Fibroblast of lung (primary cell): ENCODE results near the gene COLEC11. TPM values are rescaled to one million over a fixed set of nuclear protein-coding genes. Genes with fewer than 3 reads are reported as not detected.

Experiments
- DNase-seq, 2 donors: peaks; one replicate each; pipeline versions ENCODE4 v3.0.0 to v3.0.0-alpha.2; 2010; ENCODE audit warnings: low read depth in 2 of 2
- H2AFZ ChIP-seq: 2 replicates; pipeline ENCODE4 v1.5.1; 2012; ENCODE audit warnings: low read length, control low read depth, inconsistent platforms
- H3K27ac ChIP-seq: 2 replicates; pipeline ENCODE4 v1.5.1; 2011; ENCODE audit warnings: low read length, control low read depth; ENCODE audit not compliant: insufficient read depth
- H3K27me3 ChIP-seq: 2 replicates; pipeline ENCODE4 v1.5.1; 2011; ENCODE audit warnings: mild to moderate bottlenecking, low read length; ENCODE audit not compliant: control insufficient read depth, insufficient read depth
- H3K36me3 ChIP-seq: 2 replicates; pipeline ENCODE4 v1.5.1; 2011; ENCODE audit warnings: low read length; ENCODE audit not compliant: control insufficient read depth, insufficient read depth
- H3K4me1 ChIP-seq: 2 replicates; pipeline ENCODE4 v1.5.1; 2011; ENCODE audit warnings: low read length; ENCODE audit not compliant: control insufficient read depth, insufficient read depth; ENCODE audit errors: extremely low read depth
- H3K4me2 ChIP-seq: 2 replicates; pipeline ENCODE4 v1.5.1; 2011; ENCODE audit warnings: low read length, control low read depth; ENCODE audit not compliant: insufficient read depth; ENCODE audit errors: extremely low read depth
- H3K4me3 ChIP-seq, 4 experiments: fragments of 200-600 bp in 1 of 4; sonication (generic) in 1 of 4; replicated peaks in 1 of 4; 2 replicates each; pipeline ENCODE4 v1.5.1; 2011 to 2016; ENCODE audit warnings: low read length in 4 of 4, low read depth in 3 of 4, mild to moderate bottlenecking in 3 of 4, control low read depth in 2 of 4, inconsistent platforms in 1 of 4, mixed read lengths in 1 of 4; ENCODE audit not compliant: insufficient read depth in 1 of 4; ENCODE audit errors: control extremely low read depth in 1 of 4
- H3K79me2 ChIP-seq: 2 replicates; pipeline ENCODE4 v1.5.1; 2012; ENCODE audit warnings: mild to moderate bottlenecking, low read length, inconsistent platforms; ENCODE audit not compliant: control insufficient read depth, insufficient read depth
- H3K9ac ChIP-seq: 2 replicates; pipeline ENCODE4 v1.5.1; 2011; ENCODE audit warnings: mild to moderate bottlenecking, low read length, control low read depth; ENCODE audit not compliant: insufficient read depth
- H3K9me3 ChIP-seq: 2 replicates; pipeline ENCODE4 v1.5.1; 2012; ENCODE audit warnings: low read depth, low read length; ENCODE audit not compliant: control insufficient read depth, insufficient read depth
- H4K20me1 ChIP-seq: 2 replicates; pipeline ENCODE4 v1.5.1; 2011; ENCODE audit warnings: low read length; ENCODE audit not compliant: control insufficient read depth, insufficient read depth; ENCODE audit errors: extremely low read depth
- EZH2 ChIP-seq: IDR thresholded peaks from 2 replicates; pipeline ENCODE4 v1.5.1; 2012; ENCODE audit warnings: low read length, control low read depth, mild to moderate bottlenecking; ENCODE audit errors: missing control alignments
- polyA plus RNA-seq, 2 donors: library from polyadenylated mRNA; depleted of rRNA in 1 of 2; stranded (reverse) in 1 of 2; unstranded in 1 of 2; fragments of >200 nt; gene quantifications; 2 replicates each; pipeline ENCODE4 v1.2.1, GENCODE V29; 2011 to 2012; ENCODE audit warnings: missing spikeins in 1 of 2
- total RNA-seq: library from RNA; depleted of rRNA; stranded (reverse); fragments of >200 nt; gene quantifications from 2 replicates; pipeline ENCODE4 v1.2.1, GENCODE V29; 2014
- TF ChIP-seq, protein P1 (sequence below), 2 donors: IDR thresholded peaks in 1 of 2; conservative IDR thresholded peaks in 1 of 2; 1 replicate in 1 of 2; 2 replicates in 1 of 2; pipeline ENCODE4 v1.5.1; 2011 to 2012; ENCODE audit warnings: low read length in 2 of 2, control low read depth in 1 of 2, inconsistent platforms in 1 of 2, low read depth in 1 of 2, mild to moderate bottlenecking in 1 of 2

Gene COLEC11
- total and polyA plus RNA-seq, 2 donors (not counting 1 experiment from before 2014, with no cell fraction given): 0.30 to 0.83 TPM

DNA sequence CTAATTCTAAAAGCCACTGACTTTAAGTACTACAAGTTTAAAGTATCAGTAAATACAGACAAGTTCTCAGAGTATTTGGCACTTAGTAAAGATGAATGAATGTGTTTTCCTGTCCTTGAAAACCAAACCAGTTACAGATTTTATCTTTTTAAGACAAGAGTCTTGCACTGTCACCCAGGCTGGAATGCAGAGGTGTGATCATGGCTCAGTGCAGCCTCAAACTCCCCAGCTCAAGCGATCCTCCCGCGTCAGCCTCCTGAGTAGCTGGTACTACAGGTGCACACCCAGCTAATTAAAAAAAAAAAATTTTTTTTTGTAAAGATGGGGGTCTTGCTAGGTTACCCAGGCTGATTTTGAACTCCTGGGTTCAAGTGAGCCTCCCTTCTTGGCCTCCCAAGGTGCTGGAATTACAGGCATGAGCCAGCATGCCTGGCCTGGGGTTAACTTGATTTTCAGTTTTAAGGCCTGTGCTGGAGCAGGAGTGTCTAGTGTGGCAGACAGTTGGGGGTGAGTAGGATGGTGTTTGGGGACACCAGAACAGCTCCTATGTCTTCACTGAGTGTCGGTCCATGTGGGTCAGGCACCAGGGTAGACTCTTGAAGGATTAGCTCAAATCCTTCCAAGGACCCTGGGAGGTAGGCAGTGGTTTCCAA is 10.2 kb upstream of the COLEC11 start:
- peak overlapping the region; percentile 62 for H3K4me2 ChIP-seq
- H4K20me1 ChIP-seq: no peaks in the 10 kb centered on the region
- peaks cover 7% of the 10 kb centered on the region for H3K36me3 ChIP-seq
- peak overlapping the region; percentile 91 for H3K27ac ChIP-seq
- no peak overlapping the region for H2AFZ ChIP-seq
- H3K79me2 ChIP-seq: peaks cover 14% of the 10 kb centered on the region
- H3K4me3 ChIP-seq: peak overlapping the region in 2 of 4 experiments; percentile 4 to 45
- no peaks in the 10 kb centered on the region for H3K27me3 ChIP-seq
- no peak for DNase-seq
- peak overlapping the region; percentile 63 for H3K9ac ChIP-seq
- no peak for TF ChIP-seq EZH2
- TF ChIP-seq, protein P1, sequence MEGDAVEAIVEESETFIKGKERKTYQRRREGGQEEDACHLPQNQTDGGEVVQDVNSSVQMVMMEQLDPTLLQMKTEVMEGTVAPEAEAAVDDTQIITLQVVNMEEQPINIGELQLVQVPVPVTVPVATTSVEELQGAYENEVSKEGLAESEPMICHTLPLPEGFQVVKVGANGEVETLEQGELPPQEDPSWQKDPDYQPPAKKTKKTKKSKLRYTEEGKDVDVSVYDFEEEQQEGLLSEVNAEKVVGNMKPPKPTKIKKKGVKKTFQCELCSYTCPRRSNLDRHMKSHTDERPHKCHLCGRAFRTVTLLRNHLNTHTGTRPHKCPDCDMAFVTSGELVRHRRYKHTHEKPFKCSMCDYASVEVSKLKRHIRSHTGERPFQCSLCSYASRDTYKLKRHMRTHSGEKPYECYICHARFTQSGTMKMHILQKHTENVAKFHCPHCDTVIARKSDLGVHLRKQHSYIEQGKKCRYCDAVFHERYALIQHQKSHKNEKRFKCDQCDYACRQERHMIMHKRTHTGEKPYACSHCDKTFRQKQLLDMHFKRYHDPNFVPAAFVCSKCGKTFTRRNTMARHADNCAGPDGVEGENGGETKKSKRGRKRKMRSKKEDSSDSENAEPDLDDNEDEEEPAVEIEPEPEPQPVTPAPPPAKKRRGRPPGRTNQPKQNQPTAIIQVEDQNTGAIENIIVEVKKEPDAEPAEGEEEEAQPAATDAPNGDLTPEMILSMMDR (conservative IDR thresholded peaks at IDR 0.05 in 1 of 2, IDR thresholded peaks at IDR 0.05 in 1 of 2; ENCODE audit: low read depth in 1 of 2, low read length in 2 of 2): no peak
- H3K4me1 ChIP-seq: peaks cover 7% of the 10 kb centered on the region
- H3K9me3 ChIP-seq: no peaks in the 10 kb centered on the region

DNA sequence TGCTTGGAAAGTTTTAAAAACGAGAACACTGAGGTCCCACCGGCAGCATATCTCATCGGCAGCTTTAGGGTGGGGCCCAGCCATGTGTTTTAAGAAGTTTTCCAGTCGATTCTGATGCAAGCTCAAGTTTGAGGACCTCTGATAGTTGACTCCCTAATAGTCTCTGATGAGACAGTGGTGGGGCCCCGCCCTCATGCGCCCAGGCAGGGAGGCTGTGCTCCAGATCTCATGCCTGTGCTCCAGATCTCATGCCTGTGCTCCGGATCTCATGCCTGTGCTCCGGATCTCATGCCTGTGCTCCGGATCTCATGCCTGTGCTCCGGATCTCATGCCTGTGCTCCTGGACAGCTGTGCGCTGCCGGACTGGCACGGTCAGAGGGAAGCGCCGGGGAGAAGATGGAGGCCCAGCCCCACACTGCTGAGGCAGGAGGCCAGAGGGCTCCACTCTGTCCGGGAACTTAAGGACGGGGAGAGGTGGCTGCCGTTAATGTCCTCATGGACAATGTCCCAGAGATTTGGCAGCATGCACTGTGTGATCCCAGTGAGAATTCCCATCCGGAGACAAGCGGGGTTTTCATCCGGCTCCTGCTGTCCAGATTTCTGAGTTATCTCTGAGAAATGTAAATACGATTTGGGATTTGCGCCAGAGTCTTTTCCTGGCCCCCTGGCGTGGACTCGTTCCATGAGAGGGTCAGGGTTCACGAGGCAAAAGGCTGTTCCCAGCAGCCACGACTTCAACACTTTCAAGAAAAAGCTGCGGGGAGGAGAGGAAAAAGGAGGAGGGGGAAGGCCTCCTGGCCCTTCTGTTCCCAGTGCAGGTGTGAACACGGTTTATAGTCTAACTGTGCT is 9.4 kb upstream of the COLEC11 start:
- H3K9ac ChIP-seq: peak overlapping the region; percentile 63
- H3K4me1 ChIP-seq: peaks cover 7% of the 10 kb centered on the region
- no peaks in the 10 kb centered on the region for H3K9me3 ChIP-seq
- H3K36me3 ChIP-seq: peaks cover 2% of the 10 kb centered on the region
- H3K79me2 ChIP-seq: peaks cover 6% of the 10 kb centered on the region
- H3K4me3 ChIP-seq: peak overlapping the region; percentile 14 to 45 (median 26)
- H3K27ac ChIP-seq: peak overlapping the region; percentile 91
- peak overlapping the region; percentile 70 for H2AFZ ChIP-seq
- DNase-seq: peak; percentile 30 to 98
- TF ChIP-seq, protein P1 (conservative IDR thresholded peaks at IDR 0.05 in 1 of 2, IDR thresholded peaks at IDR 0.05 in 1 of 2; ENCODE audit: low read depth in 1 of 2, low read length in 2 of 2): no peak
- no peak for TF ChIP-seq EZH2
- H4K20me1 ChIP-seq: no peaks in the 10 kb centered on the region
- H3K4me2 ChIP-seq: peak overlapping the region; percentile 62
- H3K27me3 ChIP-seq: no peaks in the 10 kb centered on the region

DNA sequence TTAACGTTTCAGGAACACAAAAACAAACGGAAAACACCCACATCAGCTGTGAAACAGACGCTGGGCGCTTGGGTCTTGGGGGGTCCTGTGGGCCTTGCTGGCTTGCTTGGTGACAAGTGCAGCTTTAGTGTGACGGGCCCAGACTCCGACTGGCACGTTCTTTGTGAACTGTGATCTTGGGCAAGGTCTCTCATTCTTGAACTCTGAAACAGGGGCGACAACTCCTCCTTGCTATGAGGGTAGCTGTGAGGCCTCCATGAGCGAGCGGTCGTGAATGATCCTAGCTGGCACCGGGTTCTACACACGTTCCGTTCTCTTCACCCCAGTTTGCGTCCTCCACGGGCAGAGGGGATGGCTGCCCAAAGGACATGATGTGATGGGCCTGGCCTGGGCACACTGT is 8.7 kb upstream of the COLEC11 start:
- no peaks in the 10 kb centered on the region for H3K27me3 ChIP-seq
- peaks cover 1% of the 10 kb centered on the region for H3K36me3 ChIP-seq
- no peak overlapping the region for H3K4me3 ChIP-seq
- no peaks in the 10 kb centered on the region for H3K9me3 ChIP-seq
- no peaks in the 10 kb centered on the region for H4K20me1 ChIP-seq
- H3K4me1 ChIP-seq: peaks cover 7% of the 10 kb centered on the region
- peak overlapping the region; percentile 26 for H2AFZ ChIP-seq
- no peak for DNase-seq
- TF ChIP-seq, protein P1 (conservative IDR thresholded peaks at IDR 0.05 in 1 of 2, IDR thresholded peaks at IDR 0.05 in 1 of 2; ENCODE audit: low read depth in 1 of 2, low read length in 2 of 2): no peak
- no peak for TF ChIP-seq EZH2
- peak overlapping the region; percentile 91 for H3K27ac ChIP-seq
- peaks cover 4% of the 10 kb centered on the region for H3K79me2 ChIP-seq
- H3K9ac ChIP-seq: peak overlapping the region; percentile 8
- no peak overlapping the region for H3K4me2 ChIP-seq
